GM19328 (cell line): Measurements from ENCODE around the gene TTLL7.
"Not testable (repeated sequence)": the region's sequence is repeated elsewhere in the genome, so short reads cannot be mapped to it uniquely, and the experiment has no call there.

Source experiments
- ATAC-seq: cut with Tn5 transposase; IDR thresholded peaks from one replicate; pipeline ENCODE4 v1.9.1; 2021; ENCODE audit warnings: mild to moderate bottlenecking, moderate library complexity; ENCODE audit not compliant: unreplicated experiment

Gene TTLL7

DNA sequence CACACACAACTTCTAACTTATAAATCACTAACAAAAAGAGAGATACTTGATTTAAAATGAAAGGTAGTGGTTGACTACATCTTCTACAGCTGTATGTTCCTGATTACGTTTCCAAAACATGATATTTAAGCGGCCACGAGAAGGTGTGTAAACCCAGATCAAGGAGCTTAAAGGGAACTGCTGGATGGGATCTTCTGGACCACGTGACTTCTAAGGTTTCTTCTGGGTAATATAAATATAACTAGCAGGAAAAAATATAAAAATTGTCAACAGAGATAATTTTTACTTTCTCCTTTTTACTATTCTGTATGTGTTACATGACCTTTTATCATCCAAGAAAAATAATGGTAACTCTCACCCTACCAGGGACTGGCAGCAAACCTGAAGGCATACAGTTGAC is 66.2 kb downstream of the TTLL7 start:
- ATAC-seq: no peak

- no peak for ATAC-seq
Measured at GRCh38 chr1:83932281-83932680, 66.7 kb downstream of the TTLL7 start.

DNA sequence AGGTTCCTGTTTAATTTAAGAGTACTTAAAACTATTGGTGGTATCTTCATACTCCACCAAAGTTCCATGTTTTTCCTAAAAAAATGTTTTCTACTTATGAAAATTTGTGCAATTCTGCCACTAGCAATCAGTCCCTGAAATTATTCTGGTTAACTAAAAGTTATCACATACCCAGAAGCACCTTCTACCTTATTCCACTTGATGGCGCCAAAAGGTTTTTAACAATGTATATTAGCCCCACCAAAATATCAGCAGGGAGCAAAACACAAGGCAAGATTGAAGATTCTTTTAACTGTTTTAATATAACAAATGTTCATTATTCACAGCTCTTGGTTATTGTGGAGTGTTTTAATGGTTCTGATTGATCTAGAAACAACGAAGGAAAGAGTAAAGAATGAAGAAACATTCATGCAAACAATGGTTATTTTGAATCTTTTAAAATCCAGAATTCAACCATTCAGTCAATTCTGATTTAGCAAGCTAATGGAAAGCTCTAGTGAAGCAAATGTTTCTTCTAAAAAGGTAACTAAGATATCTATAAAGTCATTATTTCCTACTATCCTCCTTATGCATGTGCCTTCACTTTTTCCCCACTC is 67.2 kb downstream of the TTLL7 start:
- no peak for ATAC-seq

GRCh38 chr1:83929184-83929583 is 69.7 kb downstream of the TTLL7 start:
- ATAC-seq: no peak

DNA sequence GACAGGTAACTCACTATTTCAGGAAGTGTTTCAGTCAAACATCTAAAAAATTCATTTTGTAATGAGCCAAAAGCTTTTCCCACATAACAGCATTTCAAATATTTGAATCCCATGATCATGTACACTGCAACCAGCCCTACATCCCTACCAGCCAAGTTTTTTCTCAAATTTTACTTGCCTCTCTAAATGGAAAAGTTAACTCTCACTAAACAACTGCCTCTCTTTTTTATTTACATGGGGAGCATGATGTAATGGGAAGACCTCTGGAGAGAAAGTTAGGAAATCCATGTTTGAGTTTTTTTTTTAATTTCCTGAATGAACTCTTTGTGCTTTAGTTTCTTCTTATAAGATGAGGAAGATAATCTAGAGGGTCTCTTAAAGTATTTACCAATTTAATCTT is 70.5 kb downstream of the TTLL7 start:
- no peak for ATAC-seq

DNA sequence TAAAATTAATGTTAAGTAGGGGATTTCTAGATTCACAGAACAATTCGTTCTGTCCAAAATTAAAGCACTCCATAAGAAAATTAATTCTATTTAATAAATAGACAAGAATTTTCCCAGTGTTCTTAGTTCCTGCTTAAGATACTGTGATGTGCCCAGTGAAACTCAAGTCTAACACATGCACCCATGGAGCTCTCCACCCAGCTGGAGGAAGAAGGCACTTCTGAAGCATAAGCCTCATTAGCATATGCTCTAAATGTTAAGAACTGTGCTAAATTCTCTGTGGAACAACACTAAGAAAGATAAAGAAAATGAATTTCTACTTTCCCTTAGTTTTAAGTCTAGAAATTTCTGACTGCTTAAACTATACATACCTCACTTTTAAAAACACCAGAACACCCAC is 71.2 kb downstream of the TTLL7 start:
- no peak for ATAC-seq

DNA sequence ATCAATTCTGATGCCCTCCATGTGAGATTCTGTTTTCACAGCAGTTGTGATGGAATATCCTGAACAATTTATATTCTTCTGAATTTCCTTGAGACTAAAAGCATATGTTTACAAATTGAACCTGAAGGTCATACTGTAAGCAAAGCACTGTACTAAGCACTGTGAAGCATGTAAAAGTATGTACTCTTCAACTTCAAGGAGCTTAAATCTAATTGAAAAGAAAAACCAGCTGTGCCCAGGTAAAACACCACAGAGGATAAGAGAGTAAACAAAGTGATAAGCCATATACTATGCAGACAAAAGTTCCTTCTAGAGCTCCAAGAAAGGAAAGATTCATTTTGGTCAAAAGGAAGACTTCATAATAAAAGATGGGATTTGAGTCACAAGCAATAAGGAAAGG is 71.9 kb downstream of the TTLL7 start:
- ATAC-seq: no peak

DNA sequence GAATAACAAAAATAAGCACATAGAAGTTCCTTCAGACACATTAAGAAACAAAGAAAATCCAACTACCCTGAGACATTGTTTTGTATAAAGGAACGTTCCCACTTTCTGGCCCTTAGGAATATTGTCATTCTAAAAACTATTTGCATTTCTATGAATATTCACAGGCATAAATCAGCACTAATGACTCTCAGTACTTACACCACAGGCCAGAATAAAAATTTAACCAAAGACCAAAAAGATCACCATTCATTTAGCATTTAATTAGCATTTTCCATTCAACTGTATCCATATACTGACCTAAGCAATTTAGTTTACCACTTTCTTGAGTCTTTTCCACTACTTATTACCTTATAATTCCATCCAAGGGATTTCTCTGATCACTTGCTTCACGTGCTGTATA is 75.4 kb downstream of the TTLL7 start:
- ATAC-seq: no peak

DNA sequence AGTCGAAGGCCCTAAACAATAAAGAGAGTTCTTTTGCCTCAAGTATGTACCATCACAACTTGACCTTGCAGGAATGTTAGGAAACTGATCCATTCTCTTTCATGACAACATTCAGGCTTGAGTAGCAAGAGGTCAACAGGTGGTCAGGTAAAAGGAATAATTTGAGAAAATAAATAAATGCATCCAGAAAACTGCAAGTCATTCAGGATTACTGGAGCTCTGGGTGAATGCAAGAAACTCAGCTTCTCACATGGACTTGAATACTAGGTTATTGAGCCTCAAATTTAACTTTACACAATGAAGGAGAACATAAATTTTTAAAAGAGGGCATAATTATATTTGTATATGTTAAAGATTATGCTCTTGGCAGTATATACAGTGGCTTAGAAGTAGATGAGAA is 76.5 kb downstream of the TTLL7 start:
- ATAC-seq: no peak

GRCh38 chr1:83920320-83920719 is 78.6 kb downstream of the TTLL7 start:
- no peak for ATAC-seq

DNA sequence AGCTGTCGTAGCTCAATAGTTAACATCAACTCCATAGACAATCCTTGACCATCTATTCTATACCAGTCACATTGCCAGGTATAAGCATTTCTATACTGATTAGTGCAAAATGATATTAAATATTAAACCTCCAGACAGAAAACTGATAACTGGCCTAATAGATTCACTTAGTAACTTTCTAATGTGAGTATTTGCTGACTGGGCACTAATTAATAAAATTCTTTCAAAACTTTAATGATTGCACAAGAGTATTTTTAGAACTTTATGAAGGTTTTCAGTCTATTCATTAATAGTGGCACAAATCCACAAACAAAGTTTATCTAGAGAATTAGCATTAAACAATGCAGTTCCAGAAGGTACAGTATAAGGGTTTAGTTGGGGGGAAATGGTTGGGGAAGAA is 79.1 kb downstream of the TTLL7 start:
- ATAC-seq: no peak

GRCh38 chr1:83918688-83919285 is 80.1 kb downstream of the TTLL7 start:
- no peak for ATAC-seq

DNA sequence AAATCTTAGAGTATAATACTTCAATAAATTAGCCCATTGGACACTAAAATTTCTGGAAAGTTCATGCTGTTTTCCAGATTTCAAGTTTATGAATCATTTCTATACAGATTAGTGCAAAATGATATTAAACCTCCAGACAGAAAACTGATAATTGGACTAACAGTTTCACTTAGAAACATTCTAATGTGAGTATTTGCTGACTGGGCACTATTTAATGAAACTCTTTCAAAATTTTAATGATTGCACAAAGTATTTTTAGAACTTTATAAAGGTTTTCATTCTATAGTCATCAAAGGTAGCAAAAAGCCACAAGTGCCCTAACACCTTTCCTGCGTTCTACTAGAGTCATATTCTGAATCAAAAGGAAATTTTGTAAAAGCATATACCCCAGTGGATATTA is 81.0 kb downstream of the TTLL7 start:
- no peak for ATAC-seq

GRCh38 chr1:83916094-83916493 is 82.8 kb downstream of the TTLL7 start:
- not testable (repeated sequence) for ATAC-seq

GRCh38 chr1:83912876-83913275 is 86.1 kb downstream of the TTLL7 start:
- no peak for ATAC-seq

GRCh38 chr1:83910461-83910860 is 88.5 kb downstream of the TTLL7 start:
- no peak for ATAC-seq

DNA sequence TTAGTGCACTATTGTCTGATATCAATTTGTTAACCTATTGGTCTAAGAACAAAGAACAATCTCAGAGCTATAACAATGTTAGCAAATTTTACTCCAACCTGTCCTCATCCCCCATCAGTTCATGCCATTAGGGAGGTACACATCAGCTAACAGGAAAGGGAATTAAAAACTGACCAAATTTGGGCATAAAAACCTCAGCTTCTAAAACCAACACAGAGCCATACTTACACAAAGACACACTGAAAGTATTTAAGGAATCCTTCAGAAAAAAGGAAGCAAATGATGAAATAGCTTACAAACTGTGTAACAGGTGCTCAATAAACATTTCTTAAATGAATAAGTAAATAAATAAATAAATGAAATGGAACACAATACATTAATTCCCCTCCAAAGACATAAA is 89.2 kb downstream of the TTLL7 start:
- ATAC-seq: no peak

DNA sequence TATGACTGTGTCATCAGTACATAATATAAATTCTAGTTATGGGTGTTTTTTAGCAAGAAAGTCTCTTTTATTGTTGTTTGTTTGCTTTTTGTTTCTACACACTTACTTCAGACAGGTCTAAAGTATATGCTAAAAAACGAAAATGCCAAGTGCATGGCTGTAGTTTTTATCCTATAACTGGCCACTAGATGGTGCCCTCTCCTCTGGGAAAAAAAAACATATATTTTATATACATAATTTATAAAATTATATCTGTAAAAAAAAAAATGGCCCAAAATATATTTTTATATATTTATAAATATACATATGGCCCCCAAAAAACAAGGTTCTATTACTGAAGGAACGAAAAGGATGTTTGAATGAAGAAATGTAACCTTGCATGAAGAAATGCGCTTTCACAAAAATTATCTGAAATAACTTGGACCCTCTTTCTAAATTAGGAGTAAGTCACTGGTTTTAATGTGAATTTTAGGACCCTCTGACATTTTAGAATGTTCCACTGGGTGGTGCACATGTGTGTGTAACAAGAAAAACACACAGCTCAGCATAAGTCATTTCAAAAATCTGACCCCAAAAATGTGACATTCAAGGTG is 93.5 kb downstream of the TTLL7 start:
- no peak for ATAC-seq

DNA sequence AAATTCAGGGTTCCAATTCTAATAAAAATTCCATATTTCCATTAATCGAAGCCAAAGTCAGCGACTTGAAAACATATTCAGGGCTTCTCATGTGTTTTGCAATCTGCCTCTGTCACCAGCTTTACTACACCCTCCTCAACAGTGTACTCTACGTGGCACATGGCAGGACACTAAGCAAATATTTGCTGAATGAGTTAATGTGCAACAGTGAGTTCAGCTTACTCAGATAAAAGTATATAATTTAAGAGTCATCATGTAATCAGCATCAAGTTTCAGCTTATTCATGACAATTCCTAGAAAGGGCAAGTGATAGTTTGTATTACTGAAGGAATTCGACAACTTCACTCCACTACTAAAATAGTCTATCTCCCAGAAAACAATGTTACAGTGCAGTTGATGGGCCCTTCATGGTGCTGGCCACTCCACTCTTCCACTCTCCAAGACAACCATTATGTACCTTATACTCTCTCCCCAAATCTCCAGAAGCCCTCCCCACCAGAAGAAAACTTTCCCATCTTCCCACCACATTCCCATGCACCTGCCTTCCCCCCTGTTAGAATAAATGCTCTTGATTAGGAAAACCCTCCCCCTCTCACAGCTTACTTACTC is 97.3 kb downstream of the TTLL7 start:
- no peak for ATAC-seq

GRCh38 chr1:83900524-83900923 is 98.4 kb downstream of the TTLL7 start:
- no peak for ATAC-seq

DNA sequence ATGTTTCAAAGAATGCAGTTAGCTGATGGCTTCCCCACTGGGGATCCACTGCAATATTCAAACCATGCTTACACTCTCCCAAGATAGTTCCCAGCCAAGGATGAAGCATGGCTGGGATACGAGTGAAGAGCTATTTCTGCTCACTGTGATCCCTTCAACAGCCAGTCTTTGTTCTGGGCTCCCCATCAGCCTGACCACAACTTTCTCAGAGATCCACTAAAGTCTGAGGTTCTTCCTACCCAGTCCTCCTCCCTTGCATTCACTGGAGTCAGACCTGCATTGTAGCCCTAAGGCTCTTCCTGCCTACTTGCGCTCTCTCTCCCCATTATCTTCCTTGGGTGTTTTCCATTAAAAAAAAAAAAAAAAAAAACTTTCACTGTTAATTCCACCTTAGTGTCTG is 101.4 kb downstream of the TTLL7 start:
- ATAC-seq: no peak

DNA sequence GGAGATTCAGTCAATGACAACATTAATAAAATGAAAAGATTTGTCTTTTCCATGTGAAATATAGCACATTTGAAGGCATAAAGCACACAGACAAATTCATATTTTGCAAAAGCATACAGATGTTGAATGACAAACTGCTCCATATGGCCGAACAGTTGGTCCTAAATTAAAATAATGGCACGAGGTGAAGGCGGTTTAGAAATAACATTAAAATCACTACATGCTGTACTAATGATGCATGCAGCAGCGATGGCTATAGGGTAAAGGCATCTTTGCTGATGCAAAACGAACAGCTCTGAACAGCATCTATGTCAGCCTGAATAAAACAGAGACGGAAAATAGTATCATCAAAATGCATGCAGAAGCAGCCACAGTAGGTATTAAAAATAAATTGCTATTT is 102.6 kb downstream of the TTLL7 start:
- ATAC-seq: no peak
